ENCODE data around the gene FABP6. TPM values are rescaled to one million over a fixed set of nuclear protein-coding genes. Genes with fewer than 3 reads are reported as not detected.

Gene FABP6
- total RNA-seq, 1 donor from 2014 or later: not detected

- intact Hi-C loops (cut with DNase I): no loop called here
- no peak for DNase-seq (ENCODE audit: low spot score)
These were observed 30.0 kb downstream of the FABP6 start for GRCh38 chr5:160259341-160259740.

- no peak for DNase-seq (ENCODE audit: low spot score)
- intact Hi-C loops (cut with DNase I): no loop called here
These were observed 30.9 kb downstream of the FABP6 start for GRCh38 chr5:160260006-160260775.

- no peak for DNase-seq (ENCODE audit: low spot score)
- intact Hi-C loops (cut with DNase I): no loop called here
These were observed 31.8 kb downstream of the FABP6 start for GRCh38 chr5:160260881-160261815.

GRCh38 chr5:160262151-160263074, 33.1 kb downstream of the FABP6 start:
- DNase-seq (ENCODE audit: low spot score): no peak
- intact Hi-C loops (cut with DNase I): no loop called here

- no peak for DNase-seq (ENCODE audit: low spot score)
- intact Hi-C loops (cut with DNase I): no loop called here
These were observed 34.1 kb downstream of the FABP6 start for GRCh38 chr5:160263326-160263855.

GRCh38 chr5:160266044-160266443, 36.7 kb downstream of the FABP6 start:
- intact Hi-C loops (cut with DNase I): no loop called here
- no peak for DNase-seq (ENCODE audit: low spot score)

- intact Hi-C loops (cut with DNase I): no loop called here
- no peak for DNase-seq (ENCODE audit: low spot score)
These were observed 37.5 kb downstream of the FABP6 start for GRCh38 chr5:160266752-160267345.

- intact Hi-C loops (cut with DNase I): loop anchor here (2.0 kb wide), 1 partner anchor 19 kb away; no protein-coding TSS in a partner anchor
These were observed 38.8 kb downstream of the FABP6 start for GRCh38 chr5:160268121-160268520.

GRCh38 chr5:160269017-160269416, 39.7 kb downstream of the FABP6 start:
- peak; percentile 97 for DNase-seq (ENCODE audit: low spot score)
- intact Hi-C loops (cut with DNase I): loop anchor here (1.0 to 2.0 kb wide), 2 partner anchors 18 to 42 kb away; no protein-coding TSS in a partner anchor

More at GRCh38 chr5:160268121-160268520, 38.8 kb downstream of the FABP6 start:
- no peak for DNase-seq (ENCODE audit: low spot score)

GRCh38 chr5:160270704-160271103, 41.4 kb downstream of the FABP6 start:
- DNase-seq (ENCODE audit: low spot score): no peak
- intact Hi-C loops (cut with DNase I): no loop called here

GRCh38 chr5:160271396-160271795, 42.1 kb downstream of the FABP6 start:
- intact Hi-C loops (cut with DNase I): no loop called here
- DNase-seq (ENCODE audit: low spot score): no peak

GRCh38 chr5:160271836-160272235, 42.5 kb downstream of the FABP6 start:
- intact Hi-C loops (cut with DNase I): no loop called here

GRCh38 chr5:160272264-160272663, 43.0 kb downstream of the FABP6 start:
- intact Hi-C loops (cut with DNase I): no loop called here
- DNase-seq (ENCODE audit: low spot score): no peak

More at GRCh38 chr5:160271836-160272235, 42.5 kb downstream of the FABP6 start:
- DNase-seq (ENCODE audit: low spot score): no peak

- no peak for DNase-seq (ENCODE audit: low spot score)
- intact Hi-C loops (cut with DNase I): no loop called here
These were observed 43.6 kb downstream of the FABP6 start for GRCh38 chr5:160272889-160273288.

GRCh38 chr5:160274483-160274931, 45.2 kb downstream of the FABP6 start:
- no peak for DNase-seq (ENCODE audit: low spot score)
- intact Hi-C loops (cut with DNase I): no loop called here

GRCh38 chr5:160278343-160278742, 49.0 kb downstream of the FABP6 start:
- DNase-seq (ENCODE audit: low spot score): no peak
- intact Hi-C loops (cut with DNase I): no loop called here

- intact Hi-C loops (cut with DNase I): no loop called here
- DNase-seq (ENCODE audit: low spot score): no peak
These were observed 51.2 kb downstream of the FABP6 start for GRCh38 chr5:160280384-160281095.

- DNase-seq (ENCODE audit: low spot score): no peak
- intact Hi-C loops (cut with DNase I): no loop called here
These were observed 52.0 kb downstream of the FABP6 start for GRCh38 chr5:160281275-160281674.
